HG02981 (cell line): ENCODE data around the gene CHN2.
A peak's percentile ranks its signal among the peaks of the same experiment; 100 is the strongest.

ENCODE experiments used
- ATAC-seq: cut with Tn5 transposase; IDR thresholded peaks from one replicate; pipeline ENCODE4 v1.9.1; 2021; ENCODE audit warnings: mild to moderate bottlenecking, moderate library complexity; ENCODE audit not compliant: unreplicated experiment

Gene CHN2

DNA sequence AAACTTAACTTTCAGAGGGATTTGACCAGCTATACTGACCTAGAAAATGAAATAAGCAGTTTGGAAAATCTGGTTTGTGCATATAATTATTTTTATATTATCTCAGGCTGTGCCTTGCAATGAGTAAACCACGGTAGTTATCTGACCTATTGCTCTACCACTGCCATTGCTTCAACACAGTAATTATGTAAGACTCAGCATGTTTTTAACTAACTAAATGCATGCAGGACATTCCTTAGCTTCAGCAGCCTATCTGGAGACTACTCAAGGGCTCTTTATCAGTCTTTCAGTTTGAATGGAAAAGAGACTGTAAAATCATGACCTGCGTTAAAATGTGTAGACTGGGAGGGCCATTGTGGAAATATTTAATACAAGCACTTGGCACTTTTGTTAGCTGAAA, 22.5 kb downstream of the CHN2 start:
- ATAC-seq: no peak

DNA sequence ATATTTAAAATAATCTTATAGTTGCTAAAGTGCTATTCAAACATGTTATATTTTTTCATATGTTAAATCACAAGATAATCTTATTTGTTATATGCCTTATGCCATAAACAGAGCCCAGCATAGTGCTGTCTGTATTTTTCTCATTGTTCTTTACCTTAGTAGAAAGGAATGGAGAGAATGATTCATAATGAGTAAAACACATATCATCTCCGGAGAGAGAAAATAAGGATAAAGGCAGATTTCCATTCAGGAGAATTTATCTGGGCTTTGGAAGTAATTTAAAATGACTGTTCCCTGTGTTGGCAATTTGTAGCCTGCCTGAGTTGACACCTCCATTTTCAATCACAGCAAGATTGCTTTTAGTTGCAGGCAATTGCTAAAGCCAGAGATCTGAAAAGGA, 30.2 kb downstream of the CHN2 start:
- no peak for ATAC-seq

DNA sequence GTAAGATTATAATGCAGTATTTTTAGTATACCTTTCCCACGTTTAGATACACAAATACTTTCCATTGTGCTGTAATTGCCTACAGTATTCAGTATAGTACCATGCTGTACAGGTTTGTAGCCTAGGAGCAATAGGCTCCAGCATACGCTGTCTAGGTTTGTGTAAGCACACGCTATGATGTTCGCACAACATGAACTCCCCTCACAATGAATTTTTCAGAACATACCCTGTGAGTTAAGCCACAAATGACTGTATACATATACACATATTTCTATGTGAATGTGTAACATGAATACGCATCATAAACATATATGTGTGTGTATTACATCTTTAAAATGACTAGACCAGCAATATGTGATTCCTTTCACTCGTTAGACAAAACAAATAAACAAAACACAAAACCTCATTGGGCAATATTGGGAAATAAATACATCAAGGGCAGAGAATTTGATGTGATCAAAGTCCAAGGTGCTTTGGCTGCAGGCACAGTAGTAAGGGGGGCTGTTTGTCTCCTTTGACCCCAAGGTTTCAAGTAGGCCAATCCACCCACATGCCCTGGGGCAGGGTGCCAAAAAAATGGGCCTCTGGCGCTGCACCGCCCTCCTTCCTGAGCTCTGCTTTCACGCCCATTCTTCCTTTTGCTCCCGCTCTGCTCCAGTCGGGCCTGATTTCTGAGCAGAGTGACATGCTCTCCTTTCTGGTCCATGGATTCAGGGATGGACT, 33.9 kb downstream of the CHN2 start:
- no peak for ATAC-seq

DNA sequence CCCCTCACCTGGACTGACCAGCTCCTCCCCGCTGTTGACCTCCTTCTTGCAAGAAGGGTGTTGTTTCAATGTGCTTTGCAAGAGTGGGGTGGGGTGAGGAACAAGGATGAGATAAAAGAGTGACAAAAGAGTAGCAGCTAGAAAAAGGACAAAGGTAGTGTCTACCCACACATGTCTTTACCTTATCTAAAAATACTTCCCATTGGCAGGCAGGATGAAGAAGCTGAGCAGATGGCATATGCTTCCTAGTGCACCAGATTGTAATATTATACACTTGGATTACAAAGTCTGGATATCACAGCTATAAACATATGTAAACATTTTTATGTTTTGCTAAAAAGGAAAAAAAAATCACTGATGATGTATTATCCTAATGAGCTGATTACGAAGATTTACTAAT, 34.5 kb downstream of the CHN2 start:
- no peak for ATAC-seq

DNA sequence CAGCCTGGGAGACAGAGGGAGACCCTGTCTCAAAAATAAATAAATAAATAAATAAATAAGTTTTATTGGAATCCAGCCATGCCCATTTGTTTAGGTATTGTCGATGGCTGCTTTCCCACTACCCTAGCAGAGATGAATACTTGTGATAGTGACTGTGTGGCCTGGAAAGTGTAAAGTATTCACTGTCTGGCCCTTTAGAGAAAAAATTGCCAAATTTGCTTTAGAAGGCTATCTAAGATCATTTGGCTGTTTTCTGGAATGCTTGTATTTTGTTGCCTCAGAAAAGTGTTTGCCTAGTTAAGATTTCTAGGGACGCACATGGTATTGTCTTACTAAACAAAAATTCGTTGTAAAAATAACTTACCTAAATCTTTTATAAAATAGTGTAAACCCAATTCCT, 35.4 kb downstream of the CHN2 start:
- no peak for ATAC-seq

DNA sequence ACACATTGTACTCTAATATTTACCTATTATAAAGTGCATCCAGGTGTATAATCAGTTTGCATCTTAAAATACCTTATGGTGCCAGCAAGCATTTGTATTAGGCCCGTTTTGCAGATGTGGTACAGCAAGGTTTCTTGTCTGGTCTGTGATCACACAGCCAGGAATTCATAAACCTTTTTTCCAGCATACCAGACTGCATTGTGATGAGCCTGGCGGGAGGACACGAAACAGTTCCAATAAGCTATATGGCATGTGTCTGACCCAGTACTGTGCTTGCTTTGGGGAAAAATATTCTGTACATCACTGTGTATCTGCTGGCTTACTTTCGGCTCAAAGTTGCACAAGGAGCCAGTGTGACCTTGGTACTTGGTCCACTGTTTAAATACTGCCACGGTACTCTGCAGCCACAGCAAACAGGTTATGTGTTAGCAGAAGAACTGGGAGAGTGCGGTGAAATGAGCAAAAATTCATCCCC, 36.3 kb downstream of the CHN2 start:
- ATAC-seq: no peak

DNA sequence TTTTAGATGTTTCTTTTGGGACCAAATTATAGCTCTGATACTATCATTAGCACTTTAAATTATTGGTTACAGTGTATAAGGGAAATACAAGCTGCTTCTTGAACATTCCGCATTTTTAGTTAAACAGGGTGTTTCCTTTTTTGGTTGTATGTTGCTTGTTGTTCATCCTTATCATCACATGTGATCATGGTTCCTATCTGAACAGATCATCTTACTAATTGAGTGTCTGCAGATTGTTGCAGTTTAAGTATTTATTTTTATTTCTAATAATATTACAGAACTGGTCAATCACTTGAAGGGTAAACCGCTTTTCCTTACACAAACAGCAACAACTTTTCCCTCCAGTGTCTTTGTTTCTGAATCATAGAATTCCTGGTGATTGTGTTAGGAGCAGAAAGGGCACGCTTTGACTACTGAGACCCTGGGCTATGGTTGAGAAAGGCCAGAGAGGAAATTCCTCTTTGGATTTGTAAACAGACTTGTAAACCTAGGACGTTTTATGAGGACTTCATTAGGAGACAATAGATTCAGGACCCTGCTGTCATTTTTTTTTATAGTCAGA, 37.2 kb downstream of the CHN2 start:
- no peak for ATAC-seq

DNA sequence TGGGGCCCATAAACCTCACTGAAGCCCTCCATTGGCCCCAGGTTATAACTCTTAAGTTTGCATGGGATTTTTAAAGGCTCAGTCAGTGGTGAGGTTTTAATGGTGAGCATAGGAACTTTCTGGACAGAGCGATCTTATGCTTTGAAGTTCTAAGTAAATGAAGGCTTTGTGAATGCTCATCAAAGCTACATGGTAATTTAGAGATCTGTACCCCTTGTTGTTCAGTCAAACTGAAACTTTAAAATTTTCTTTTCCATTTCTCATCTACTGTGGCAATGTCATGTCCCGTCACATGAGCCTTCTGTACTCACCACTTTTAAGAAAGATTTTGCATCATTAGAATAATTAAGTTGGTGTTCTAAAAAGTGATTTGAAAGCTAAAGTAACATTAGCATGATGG, 39.9 kb downstream of the CHN2 start:
- ATAC-seq: no peak

DNA sequence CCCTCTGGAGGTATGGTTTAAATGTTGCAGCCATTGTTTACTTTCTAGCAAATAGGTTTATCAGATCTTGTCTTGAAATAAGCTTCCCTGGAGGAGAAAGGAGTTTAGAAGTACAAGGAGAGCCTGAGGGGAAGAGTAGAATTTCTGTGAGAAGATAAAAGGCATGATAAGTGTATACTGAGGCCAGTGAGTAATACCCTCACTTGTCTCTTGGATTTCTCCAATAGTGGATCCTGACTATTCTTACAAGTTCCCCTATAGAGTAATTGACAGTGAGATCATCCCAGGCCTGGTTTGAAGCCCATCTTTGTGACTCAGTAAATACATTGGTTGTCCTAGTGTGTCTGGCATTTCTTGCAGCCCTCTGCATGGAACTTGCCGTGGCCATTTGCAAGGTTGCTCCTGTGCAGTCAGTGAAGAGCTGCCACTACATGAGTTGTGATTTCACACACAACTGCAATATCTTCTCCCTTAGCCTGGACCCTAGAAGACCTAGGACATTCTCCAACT, 41.6 kb downstream of the CHN2 start:
- no peak for ATAC-seq

DNA sequence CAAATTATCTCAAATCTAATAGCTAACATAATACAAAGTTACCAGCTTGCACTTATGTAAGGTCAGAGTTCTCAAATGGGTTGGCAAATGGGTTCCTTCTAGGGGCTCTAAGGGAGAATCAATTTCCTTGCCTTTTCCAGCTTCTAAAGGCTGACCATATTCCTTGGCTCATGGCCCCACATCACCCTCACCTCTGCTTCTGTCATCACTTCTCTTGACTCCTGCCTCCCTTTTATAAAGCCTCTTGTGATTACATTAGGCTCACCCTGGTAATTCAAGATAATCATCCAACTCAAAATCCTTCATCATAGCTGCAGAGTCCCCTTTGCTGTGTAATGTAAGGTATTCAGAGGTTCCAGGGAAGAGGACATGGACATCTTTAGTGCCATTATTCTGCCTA, 42.1 kb downstream of the CHN2 start:
- no peak for ATAC-seq

DNA sequence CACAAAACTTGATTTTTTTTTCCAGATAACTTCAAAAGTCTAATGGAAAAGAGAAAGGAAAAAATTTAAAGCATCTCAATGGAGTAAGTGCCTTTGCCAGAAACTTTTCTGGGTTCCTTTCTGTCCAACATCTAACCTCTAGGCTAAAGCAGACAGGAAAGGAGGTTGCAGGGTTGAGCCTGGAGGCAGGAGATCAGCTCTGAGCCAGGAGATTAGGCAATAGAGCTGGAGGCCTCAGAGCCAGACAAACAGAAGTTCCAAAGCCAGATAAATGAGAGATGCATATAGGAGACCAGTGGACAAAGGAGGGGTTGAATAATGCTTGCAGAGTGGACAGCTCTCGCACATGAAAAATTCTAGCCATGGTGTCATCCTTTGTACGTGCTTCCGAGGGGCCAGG, 42.9 kb downstream of the CHN2 start:
- ATAC-seq: no peak

DNA sequence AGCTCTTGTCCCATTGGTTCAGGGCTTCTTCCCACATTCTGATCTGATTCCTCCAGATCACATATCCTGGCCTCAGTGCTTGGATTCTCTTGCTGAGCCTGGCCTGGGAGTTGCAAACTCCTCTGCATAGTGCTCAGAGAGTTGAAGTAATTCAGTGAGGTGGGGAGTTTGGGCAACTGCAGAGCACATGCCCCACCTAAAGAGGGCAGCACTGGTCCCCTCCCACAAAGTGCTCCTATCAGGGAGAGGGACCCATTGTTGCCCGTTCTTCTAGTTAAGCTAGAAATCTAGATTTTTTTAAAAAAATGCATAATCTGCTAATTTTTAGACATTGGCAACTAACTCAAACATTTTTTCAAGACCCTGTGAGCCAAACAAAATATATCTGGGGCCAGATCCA, 45.1 kb downstream of the CHN2 start:
- no peak for ATAC-seq

DNA sequence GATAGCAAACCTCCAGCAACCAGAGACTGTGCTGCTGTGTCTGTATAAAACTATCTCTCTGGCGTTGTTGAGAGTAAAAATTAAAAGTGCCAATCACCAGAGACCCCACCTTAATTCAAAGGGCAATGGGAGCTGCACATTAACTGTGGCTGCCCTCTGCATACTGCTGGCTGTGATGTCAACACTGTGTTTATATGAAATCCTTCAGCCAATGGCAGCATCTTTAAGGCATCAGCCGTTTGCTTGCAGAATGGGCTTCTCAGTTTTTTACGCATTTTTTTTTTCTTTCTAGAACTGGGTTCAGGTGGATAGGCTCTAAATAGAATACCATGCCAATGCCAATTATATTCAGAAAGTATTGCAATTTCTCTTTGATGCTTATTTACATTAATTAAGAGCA, 47.7 kb downstream of the CHN2 start:
- no peak for ATAC-seq

DNA sequence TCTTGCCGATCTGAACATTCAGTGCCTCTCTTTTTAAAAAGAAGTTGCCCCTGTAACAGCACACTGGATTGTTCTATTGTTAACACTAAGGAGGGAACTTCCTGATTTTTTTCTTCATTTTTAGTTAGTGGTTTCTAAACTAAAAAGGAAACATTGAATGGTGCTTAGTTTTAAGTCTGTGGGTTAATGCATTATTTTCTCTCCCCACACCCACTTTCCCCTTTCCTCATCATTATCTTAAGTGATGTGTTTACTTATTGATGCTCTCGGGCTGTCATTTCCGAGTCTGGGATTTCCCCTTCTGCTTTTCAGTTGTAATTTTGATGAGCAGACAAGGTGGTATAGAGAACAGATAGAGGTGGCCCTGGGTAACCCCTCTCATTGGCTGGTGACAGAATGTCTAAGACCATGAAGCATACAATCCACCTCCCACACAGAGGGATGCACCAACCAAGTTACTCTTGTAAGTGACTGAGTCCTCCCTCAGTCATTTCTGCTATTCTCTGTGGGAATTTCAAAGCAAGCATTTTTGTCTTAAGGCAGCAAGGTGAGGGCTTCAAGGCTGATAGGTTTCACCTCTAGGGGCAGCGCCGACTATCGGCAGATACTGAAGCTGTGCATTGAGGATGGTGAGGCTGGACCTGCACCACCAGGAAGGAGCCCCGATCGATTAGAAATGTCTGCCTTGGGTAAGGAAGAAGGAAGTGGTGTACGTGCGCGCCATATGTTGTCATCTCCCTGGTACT, 49.5 kb downstream of the CHN2 start:
- peak; percentile 56 for ATAC-seq

DNA sequence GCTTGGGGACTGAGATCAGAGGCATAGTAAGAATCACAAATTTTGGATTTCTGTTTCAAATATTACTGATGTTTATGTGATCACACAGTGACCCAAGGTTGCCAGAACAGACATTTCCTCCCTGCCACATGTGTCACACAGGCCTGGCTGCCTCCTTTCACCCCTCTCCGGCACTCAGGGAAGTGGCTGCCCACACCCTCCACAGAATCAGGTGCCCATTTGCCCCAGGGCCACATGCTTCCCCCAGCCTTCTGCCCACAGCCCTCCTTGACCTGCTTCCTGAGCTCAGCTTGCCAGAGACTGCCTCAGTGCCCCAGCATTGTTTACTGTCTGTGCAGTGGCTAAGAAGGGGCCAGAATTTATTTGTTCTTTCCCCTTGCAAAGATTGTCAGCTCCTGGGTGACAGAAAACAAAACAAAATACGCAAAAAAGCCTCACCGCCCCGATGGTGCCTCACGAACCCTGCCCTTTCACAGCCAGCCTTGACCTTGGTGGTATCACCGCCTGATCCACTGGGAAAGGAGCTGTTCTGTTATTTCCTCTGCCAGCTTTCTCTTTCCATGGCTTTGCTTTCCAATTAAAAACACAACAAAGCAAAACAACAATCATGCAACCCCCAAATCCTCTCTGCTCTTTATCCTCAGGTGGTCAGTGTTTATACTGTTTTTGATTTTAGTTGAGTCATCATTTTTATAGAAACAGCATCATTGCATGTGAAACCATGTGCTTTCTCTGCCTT, 52.8 kb downstream of the CHN2 start:
- no peak for ATAC-seq

DNA sequence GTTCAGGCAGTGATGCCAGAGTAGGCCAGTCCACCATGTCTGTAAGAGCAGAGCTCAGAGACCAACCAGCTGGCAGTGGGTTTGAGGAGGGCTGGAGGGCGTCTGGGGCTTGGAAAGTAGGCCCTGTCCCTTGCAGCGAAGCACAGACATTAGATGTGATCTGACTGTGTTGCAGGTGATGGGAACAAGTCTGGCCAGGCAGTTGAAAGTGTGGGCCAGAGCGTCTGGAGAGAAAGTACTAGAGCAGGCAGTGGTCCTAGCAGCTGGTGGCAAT, 53.3 kb downstream of the CHN2 start:
- ATAC-seq: no peak

DNA sequence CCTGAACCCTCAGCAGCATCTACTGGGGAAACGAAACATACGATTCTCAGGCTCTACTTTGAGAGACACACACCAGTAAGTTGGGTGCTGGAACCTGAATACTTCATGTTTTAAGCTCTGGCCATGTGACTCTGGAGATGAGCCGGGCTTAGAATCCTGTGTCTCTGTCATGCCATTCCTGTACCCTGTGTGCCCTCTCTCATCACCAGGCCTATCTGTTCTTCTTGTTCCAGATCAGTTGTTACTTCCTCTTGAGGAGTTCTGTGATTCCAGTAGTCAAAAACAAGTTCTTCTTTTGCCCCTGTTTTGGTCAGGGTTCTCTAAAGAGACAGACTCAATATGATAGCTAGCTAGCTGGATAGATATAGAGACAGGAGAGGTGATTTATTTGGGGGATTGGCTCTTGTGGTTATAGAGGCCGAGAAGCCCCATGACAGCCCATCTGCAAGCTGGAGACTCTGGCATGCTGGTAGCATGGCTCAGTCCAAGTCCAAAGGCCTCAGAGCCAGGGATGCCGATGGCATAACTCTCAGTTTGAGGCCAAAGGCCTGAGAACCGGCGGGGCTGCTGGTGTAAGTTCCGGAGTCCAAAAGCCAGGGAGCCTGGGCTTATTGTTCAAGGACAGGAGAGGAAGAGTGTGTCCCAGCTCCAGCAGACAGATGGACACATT, 54.3 kb downstream of the CHN2 start:
- no peak for ATAC-seq

DNA sequence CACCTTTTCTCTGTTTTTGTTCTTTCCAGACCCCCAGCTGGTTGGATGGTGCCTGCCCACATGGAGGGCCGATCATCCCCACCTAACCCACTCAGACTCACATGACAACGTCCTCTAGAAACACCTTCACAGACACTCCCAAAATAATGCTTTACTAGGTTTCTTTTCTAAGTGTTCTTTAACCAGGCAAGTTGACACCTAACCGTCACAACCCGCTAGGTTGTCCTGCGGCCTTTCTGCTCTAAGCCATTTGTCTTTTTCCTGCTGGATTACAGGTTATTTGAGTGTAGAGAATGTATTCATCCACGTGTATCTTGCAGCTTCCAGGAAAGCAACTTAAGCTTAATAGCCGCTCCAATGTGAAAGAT, 54.8 kb downstream of the CHN2 start:
- no peak for ATAC-seq

DNA sequence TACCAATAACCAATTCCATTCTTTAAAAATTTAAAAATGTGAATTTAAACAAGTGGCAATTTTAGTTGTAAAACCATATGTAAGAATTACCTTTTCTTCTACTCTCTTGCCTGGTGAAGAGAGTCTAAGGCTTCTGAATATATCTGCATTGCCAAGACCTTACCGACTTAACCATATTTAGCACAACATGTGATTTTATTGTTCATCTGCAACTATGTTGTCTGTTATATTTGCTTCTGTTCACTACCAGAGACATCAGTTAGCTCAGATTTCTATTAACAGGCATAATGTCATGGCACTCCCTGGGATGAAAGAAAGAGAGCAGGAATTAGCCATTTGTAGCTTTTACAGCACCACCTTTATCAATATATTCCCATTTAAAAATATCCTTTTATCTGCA, 55.3 kb downstream of the CHN2 start:
- ATAC-seq: no peak

DNA sequence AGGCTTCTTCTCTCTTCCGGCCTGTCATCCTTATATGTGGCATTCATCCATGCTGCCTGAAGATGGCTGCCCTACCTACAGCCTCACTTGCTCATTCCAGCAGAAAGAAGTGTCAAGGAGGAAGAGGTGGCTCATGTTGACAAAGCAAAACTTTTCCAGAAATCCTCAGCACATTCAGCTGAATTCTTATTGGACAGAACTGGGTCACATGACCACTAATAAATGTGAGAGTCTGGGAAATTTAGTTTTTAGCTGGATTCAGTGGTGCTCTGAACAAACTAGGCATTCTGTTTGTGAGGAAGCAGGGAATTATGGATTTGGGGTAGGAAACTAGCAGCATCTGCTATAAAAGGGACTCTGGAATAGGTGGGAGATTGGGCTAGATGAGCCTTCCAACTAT, 58.6 kb downstream of the CHN2 start:
- ATAC-seq: no peak

DNA sequence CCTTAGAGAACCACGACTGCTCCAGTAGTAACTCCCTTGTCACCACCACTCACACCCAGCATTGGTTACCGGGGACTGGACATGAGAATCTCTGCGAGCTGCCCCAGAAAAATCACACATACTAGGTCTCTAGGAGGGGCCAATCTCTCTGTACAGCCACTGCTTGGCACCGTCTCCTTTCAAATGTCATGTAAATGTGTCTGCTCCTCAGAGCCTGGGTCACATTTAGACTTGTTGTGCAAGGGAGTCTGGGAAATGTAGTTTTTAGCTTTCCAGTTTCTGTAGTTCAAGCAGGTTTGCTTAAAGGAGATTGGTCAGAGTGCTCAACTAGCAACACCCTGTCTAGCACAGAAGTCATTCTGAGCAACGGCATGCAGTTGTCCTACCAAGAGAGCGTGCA, 60.0 kb downstream of the CHN2 start:
- no peak for ATAC-seq
